Measurements from ENCODE around the gene PLD6.
"Not testable (repeated sequence)": the region's sequence is repeated elsewhere in the genome, so short reads cannot be mapped to it uniquely, and the experiment has no call there.

Gene PLD6

DNA sequence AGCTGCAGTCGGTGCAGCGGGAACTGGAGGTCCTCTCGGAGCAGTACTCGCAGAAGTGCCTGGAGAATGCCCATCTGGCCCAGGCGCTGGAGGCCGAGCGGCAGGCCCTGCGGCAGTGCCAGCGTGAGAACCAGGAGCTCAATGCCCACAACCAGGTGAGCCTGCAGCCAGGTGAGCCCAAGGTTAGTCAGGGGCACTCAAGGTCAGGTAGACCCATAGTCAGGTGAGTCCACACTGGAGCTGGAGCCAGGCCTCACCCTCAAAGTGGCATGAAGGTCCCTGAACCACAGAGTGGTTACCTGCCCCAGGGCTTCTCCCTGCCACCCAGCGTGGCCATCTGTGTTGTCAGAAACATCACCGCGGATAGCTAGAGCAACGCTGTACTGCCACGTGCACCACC lies 32.2 kb downstream of the PLD6 start:
- no peak for DNase-seq

GRCh38 chr17:17172990-17173389 lies 33.1 kb downstream of the PLD6 start:
- DNase-seq, result no peak

- no peak for DNase-seq
Observed at GRCh38 chr17:17172001-17172939, 33.9 kb downstream of the PLD6 start.

DNA sequence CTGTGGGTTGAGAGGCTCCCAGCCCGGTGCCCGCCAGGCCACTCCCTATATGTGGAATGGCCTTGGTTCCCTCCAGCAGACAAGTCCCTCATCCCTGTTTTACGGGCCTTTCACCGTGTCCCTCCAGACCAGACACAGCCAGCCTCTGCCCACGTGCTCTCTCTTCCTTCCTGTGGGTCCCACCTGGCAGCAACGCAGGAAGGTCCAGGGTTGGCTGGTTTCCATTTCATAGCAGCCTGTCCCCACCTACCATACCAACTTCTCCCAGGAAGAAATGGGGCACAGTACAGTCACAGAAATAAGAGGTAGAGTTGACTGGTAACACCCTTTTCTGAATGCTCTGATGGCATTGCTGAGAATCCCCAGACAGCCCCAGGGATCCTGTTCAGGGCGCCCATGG lies 34.9 kb downstream of the PLD6 start:
- no peak for DNase-seq

- DNase-seq, result no peak
Observed at GRCh38 chr17:17170346-17170985, 35.7 kb downstream of the PLD6 start.

- no peak for DNase-seq
Observed at GRCh38 chr17:17169396-17169795, 36.7 kb downstream of the PLD6 start.

- no peak for DNase-seq
Observed at GRCh38 chr17:17168401-17168800, 37.7 kb downstream of the PLD6 start.

- DNase-seq, result no peak
Observed at GRCh38 chr17:17167986-17168385, 38.1 kb downstream of the PLD6 start.

DNA sequence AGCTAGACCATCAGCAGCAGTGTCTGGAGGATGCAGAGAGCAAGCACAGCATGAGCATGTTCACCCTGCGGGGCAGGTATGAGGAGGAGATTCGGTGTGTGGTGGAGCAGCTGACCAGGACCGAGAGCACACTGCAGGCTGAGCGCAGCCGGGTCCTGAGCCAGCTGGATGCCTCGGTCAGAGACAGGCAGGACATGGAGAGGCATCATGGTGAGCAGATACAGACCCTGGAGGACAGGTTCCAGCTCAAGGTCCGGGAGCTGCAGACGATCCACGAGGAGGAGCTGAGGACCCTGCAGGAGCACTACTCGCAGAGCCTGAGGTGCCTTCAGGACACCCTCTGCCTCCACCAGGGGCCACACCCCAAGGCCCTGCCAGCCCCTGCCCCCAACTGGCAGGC lies 38.8 kb downstream of the PLD6 start:
- no peak for DNase-seq

- DNase-seq, result no peak
Observed at GRCh38 chr17:17166446-17166845, 39.7 kb downstream of the PLD6 start.

DNA sequence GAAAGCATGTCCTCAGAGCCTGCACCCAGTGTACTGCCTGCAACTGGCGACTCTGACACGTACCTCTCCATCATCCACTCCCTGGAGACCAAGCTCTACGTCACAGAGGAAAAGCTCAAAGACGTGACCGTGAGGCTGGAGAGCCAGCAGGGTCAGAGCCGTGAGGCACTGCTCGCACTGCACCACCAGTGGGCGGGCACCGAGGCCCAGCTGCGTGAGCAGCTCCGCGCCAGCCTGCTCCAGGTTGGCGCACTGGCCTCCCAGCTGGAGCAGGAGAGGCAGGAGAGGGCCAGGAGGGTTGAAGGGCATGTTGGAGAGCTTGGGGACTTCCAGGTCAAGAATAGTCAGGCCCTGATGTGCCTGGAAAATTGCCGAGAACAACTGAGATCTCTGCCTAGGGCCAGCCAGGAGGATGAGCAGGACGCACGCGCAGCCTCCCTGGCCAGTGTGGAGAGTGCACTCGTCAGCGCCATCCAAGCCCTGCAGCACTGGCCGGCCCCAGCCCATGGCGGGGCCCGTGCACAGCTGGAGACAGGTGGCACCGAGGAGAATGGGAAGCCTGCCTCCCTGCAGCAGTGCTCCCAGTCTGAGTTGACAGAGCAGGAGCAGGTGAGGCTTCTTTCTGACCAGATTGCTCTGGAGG lies 40.3 kb downstream of the PLD6 start:
- no peak for DNase-seq

- DNase-seq, result no peak
Observed at GRCh38 chr17:17164676-17165075, 41.5 kb downstream of the PLD6 start.

- no peak for DNase-seq
Observed at GRCh38 chr17:17164156-17164555, 42.0 kb downstream of the PLD6 start.

DNA sequence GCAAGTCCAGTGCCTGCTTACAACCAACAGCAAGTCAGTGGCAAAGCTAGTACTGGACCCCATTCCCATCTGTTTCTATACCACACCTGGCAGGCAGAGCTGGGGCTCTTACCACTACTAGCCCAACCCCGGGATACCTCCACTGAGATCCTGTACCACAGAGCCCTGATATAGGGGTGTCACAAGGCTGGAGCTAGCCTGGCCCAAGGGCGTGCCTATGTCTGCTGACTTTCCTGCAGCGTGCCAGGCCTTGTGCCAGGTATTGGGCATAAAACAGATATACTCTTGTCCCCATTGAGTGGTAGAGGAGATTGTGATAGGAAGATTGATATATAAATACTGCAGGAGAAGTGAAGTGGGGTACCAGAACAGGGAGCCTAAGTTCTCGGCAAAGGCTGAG lies 44.4 kb downstream of the PLD6 start:
- DNase-seq, result no peak

- no peak for DNase-seq
Observed at GRCh38 chr17:17161121-17161520, 45.0 kb downstream of the PLD6 start.

DNA sequence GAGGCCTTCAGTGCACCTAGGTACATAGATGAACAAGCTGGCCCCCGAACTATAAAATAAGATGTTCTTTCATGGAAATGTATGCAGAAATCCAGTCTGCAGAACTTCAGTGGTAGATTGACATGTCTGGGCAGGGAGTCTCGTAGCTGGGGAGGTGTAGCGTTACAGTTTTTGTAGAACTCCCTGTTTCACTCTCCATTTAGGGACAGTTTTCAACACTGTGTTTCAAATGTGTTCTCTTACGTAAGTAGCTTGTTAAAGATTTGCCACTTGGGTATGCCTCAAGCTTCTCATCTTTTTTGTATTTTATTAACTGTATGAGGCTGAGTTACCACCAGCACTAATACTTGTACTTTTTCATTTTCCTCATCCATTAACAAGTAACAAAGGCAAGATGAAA lies 46.6 kb downstream of the PLD6 start:
- DNase-seq, result no peak

DNA sequence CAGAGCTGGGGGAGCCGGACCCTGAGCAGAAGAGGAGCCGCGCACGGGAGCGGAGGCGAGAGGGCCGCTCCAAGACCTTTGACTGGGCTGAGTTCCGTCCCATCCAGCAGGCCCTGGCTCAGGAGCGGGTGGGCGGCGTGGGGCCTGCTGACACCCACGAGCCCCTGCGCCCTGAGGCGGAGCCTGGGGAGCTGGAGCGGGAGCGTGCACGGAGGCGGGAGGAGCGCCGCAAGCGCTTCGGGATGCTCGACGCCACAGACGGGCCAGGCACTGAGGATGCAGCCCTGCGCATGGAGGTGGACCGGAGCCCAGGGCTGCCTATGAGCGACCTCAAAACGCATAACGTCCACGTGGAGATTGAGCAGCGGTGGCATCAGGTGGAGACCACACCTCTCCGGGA lies 47.6 kb downstream of the PLD6 start:
- DNase-seq, result not testable (repeated sequence)

DNA sequence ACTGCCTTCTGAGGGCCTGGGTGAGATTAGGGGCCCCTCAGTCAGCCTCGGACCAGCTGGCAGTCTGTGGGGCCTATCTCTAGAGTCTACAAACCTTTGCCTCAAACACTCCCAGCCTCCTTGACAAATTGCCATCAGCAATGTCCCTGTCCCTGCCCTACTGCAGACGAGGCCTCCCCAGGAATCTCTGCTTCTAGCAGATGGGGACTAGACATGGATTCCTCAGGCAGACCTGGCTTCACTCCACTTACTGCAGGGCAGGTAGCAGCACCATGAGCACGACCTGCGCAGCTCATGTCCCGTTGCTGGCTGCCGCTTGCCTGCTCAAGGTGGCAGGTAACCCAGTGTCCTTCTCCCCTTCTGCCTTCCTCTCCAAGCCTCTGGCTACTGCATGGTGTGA lies 49.1 kb downstream of the PLD6 start:
- no peak for DNase-seq

- no peak for DNase-seq
Observed at GRCh38 chr17:17156511-17156910, 49.6 kb downstream of the PLD6 start.

- DNase-seq, result no peak
Observed at GRCh38 chr17:17156107-17156506, 50.0 kb downstream of the PLD6 start.

- no peak for DNase-seq
Observed at GRCh38 chr17:17155568-17155967, 50.6 kb downstream of the PLD6 start.

- no peak for DNase-seq
Observed at GRCh38 chr17:17154981-17155380, 51.2 kb downstream of the PLD6 start.

DNA sequence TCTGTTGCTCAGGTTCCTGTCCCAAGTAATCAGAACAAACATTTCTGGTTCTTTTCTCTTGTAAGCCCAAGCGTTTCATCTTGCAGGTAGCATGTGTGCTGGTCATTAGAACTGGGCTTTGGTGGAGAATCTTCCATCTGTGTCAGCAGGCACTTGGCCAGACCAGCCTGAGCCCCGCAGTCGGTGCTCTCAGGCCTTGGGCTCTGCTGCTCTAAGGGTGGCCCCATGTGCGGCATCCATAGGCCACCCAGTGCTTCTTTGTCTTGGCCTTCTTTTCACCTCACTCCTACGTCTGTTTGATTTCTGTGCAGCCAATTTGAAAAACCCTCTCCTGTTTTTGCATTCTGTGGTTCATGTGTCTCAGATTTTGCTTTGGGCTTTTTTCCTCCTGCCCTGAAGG lies 51.6 kb downstream of the PLD6 start:
- DNase-seq, result no peak

DNA sequence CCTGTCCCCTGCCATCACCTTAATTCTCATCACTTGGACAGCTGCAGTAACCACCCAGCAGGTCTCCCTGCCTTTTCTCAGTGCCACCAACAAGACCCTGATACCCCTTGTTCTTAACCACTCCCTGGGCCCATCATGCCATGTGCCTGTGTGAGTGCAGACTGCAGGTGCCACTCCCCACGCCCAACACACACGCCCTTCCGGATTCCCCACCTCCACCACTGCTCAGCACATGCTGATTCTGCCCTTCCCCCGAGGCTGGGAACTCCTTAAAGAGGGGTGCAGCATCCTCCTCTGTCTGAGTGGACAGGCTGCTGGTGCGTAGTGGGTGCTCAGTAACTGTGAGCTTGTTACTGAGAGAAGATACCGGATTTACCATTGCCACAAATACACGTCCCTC lies 52.4 kb downstream of the PLD6 start:
- DNase-seq, result no peak
